ENCODE data around the gene SMPD3. TPM values are rescaled to one million over a fixed set of nuclear protein-coding genes. Genes with fewer than 3 reads are reported as not detected.

The SMPD3 gene
- total and polyA plus RNA-seq, 2 of the 4 experiments (the other 2 are of a cell fraction) = not detected

DNA sequence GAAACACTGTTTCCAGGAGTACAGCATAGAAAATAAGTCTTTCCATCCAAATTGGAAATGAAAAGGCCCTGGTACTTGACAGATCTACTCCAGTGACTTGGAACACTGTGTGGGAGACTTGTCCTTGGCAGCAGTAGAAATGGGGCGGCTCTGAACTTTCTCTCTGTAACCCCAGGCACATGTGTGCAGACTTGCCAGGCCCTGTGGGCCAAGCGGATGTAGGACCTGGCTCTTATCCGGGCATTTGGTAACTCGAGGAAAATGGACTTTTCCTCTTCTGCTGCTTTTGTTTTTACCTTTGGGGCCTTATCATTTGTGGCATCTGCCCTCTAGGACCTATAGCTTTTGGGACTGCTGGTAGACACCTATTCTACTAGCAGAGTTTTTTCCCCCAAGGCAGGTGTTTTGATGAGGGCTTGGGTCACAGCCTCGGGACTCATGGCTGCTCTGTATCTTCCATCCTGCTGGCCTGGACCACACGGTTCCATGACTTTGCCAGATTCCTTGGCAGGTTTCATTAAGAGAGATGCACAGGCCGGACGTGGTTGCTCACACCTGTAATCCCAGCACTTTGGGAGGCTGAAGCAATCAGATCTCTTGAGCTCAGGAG, 43.5 kb downstream of the SMPD3 start:
- CTCF ChIA-PET = no interaction called here
- no peak for TF ChIP-seq NFE2L2 (IDR thresholded peaks at IDR 0.05; ENCODE audit: low read depth, low read length)
- no peak for TF ChIP-seq MAFK (IDR thresholded peaks at IDR 0.05; ENCODE audit: low read depth, low read length)
- no peak for TF ChIP-seq RCOR1 (IDR thresholded peaks at IDR 0.05; ENCODE audit: insufficient replicate concordance, low read length)
- TF ChIP-seq, protein P1, sequence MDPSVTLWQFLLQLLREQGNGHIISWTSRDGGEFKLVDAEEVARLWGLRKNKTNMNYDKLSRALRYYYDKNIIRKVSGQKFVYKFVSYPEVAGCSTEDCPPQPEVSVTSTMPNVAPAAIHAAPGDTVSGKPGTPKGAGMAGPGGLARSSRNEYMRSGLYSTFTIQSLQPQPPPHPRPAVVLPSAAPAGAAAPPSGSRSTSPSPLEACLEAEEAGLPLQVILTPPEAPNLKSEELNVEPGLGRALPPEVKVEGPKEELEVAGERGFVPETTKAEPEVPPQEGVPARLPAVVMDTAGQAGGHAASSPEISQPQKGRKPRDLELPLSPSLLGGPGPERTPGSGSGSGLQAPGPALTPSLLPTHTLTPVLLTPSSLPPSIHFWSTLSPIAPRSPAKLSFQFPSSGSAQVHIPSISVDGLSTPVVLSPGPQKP (IDR thresholded peaks at IDR 0.05; ENCODE audit: borderline replicate concordance, low read depth, low read length) = no peak
- TF ChIP-seq BHLHE40 (IDR thresholded peaks at IDR 0.05; ENCODE audit: low read depth, low read length) = no peak
- TF ChIP-seq RFX5 (IDR thresholded peaks at IDR 0.05; ENCODE audit: low read depth, low read length) = no peak
- TF ChIP-seq RAD21 (IDR thresholded peaks at IDR 0.05; ENCODE audit: low read length) = no peak
- TF ChIP-seq MAZ (IDR thresholded peaks at IDR 0.05; ENCODE audit: borderline replicate concordance, low read depth, low read length) = no peak

More for the DNA sequence above, 43.5 kb downstream of the SMPD3 start:
- no peak overlapping the region for H2BK120ac ChIP-seq (ENCODE audit: low read depth, low read length)
- H3K18ac ChIP-seq (ENCODE audit: low read depth, low read length) = no peak overlapping the region
- no peak overlapping the region for H4K91ac ChIP-seq (ENCODE audit: insufficient read depth, low read depth, low read length)
- in situ Hi-C loops (cut with MboI; ENCODE audit: low sequenced_read_pairs) = no loop called here
- H2AFZ ChIP-seq (replicated peaks; ENCODE audit: low read length, poor library complexity) = no peak overlapping the region
- H2BK15ac ChIP-seq (ENCODE audit: low read depth, low read length) = no peak overlapping the region
- no peak overlapping the region for H2BK20ac ChIP-seq (ENCODE audit: low read depth, low read length)
- peaks cover 13% of the 10 kb centered on the region for H3K9me1 ChIP-seq (ENCODE audit: insufficient read depth, low read length)
- no peaks in the 10 kb centered on the region for H3K79me1 ChIP-seq (ENCODE audit: low read depth in 1 of 2, low read length in 2 of 2)
- no peaks in the 10 kb centered on the region for H4K20me1 ChIP-seq (ENCODE audit: insufficient read depth, low read length)
- H3K4me1 ChIP-seq (ENCODE audit: control insufficient read depth, insufficient read depth, low read length) = peaks cover 11% of the 10 kb centered on the region; the same call in 1 of the 2 replicates
- no peak overlapping the region for H3K23ac ChIP-seq (ENCODE audit: low read depth, low read length)
- H3K14ac ChIP-seq (replicated peaks; ENCODE audit: low read depth, low read length) = no peak overlapping the region
- no TSS peak for BruUV-seq (replicated peaks)
- 67% methylated on average over 3 of the region's 8 CpGs; no CpG with 5 or more reads in 1 of the 2 experiments for WGBS, 2 experiments (ENCODE audit: extremely low coverage in 2 of 2, insufficient read length in 1 of 2)
- no peak overlapping the region for H2BK5ac ChIP-seq (ENCODE audit: low read depth, low read length, poor library complexity, severe bottlenecking)
- no peak overlapping the region for H3K9ac ChIP-seq (ENCODE audit: low read depth, low read length)
- no peak overlapping the region for H3K27ac ChIP-seq (ENCODE audit: insufficient read depth, low read length)
- ATAC-seq (ENCODE audit: low read depth) (no peak), DNase-seq (no peak)
- no peak overlapping the region for H3K4me2 ChIP-seq (ENCODE audit: low read depth, low read length)
- POLR2A ChIA-PET (ENCODE audit: unreplicated experiment) = no interaction called here
- H2AK9ac ChIP-seq (replicated peaks; ENCODE audit: low read depth, low read length, poor library complexity) = no peak overlapping the region
- H3K27me3 ChIP-seq (ENCODE audit: control insufficient read depth, insufficient read depth, low read length) = peaks cover 4% of the 10 kb centered on the region
- no peak overlapping the region for H4K5ac ChIP-seq (ENCODE audit: low read depth, low read length)
- H4K8ac ChIP-seq (ENCODE audit: low read depth in 2 of 2, low read length in 2 of 2) = no peak overlapping the region
- no peak overlapping the region for H3K4ac ChIP-seq (ENCODE audit: low read depth, low read length)
- H3K36me3 ChIP-seq (ENCODE audit: control insufficient read depth, insufficient read depth, low read length) = no peaks in the 10 kb centered on the region
- dilution Hi-C loops (cut with HindIII; ENCODE audit: low sequenced_read_pairs, unreplicated experiment) = no loop called here
- H2AK5ac ChIP-seq (ENCODE audit: low read depth, low read length) = no peak overlapping the region
- no peaks in the 10 kb centered on the region for H3K9me3 ChIP-seq (ENCODE audit: control insufficient read depth, insufficient read depth, low read length)
- intact Hi-C loops (cut with micrococcal nuclease) = no loop called here
- H3K56ac ChIP-seq (ENCODE audit: extremely low read depth, insufficient read depth, low read length) = no peak overlapping the region
- no peak overlapping the region for H3K4me3 ChIP-seq (ENCODE audit: insufficient read depth, low read depth, low read length)

Data from IMR-90 (cell line).